Erythroblast (primary cell): ENCODE measurements around the gene RAB31.
A peak's percentile ranks its signal among the peaks of the same experiment; 100 is the strongest.

ENCODE experiments used
- DNase-seq, 2 experiments: peaks; one replicate each; lab custom pipeline; 2025; lab: John Stamatoyannopoulos, UW
- GATA1 ChIP-seq: IDR thresholded peaks from 2 replicates; pipeline ENCODE4 v1.6.1; 2011; ENCODE audit warnings: low read depth, mild to moderate bottlenecking, control low read depth, low read length, moderate library complexity
- POLR2A ChIP-seq: IDR thresholded peaks from 2 replicates; pipeline ENCODE4 v1.6.1; 2011; ENCODE audit warnings: mild to moderate bottlenecking, low read length

The RAB31 gene

GRCh38 chr18:9814431-9814830, 106.3 kb downstream of the RAB31 start:
- TF ChIP-seq GATA1, result no peak
- TF ChIP-seq POLR2A, result no peak
- DNase-seq, result no peak

GRCh38 chr18:9817286-9817685, 109.2 kb downstream of the RAB31 start:
- TF ChIP-seq GATA1 (no peak), POLR2A (no peak)
- DNase-seq, result no peak

- no peak for DNase-seq
- TF ChIP-seq POLR2A (no peak), GATA1 (no peak)
Measured at GRCh38 chr18:9817725-9818422, 109.8 kb downstream of the RAB31 start.

DNA sequence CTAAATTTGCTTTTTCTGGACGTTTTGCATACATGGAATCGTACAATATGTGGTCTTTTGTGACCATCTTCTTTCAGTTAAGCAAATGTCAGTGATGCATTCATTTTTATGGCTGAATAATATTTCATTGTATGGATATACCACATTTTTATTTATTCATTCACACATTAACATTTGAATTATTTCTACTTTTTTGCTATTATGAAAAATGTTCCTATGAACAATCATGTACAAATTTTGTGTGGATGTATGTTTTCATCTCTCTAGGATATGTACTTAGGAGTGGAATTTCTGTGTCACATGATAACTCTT, 110.3 kb downstream of the RAB31 start:
- no peak for TF ChIP-seq GATA1
- TF ChIP-seq POLR2A, result no peak
- no peak for DNase-seq

GRCh38 chr18:9820127-9820526, 112.0 kb downstream of the RAB31 start:
- no peak for DNase-seq
- TF ChIP-seq GATA1, result no peak

- no peak for TF ChIP-seq POLR2A
- no peak for TF ChIP-seq GATA1
- no peak for DNase-seq
Measured at GRCh38 chr18:9820719-9821118, 112.6 kb downstream of the RAB31 start.

GRCh38 chr18:9822587-9823185, 114.6 kb downstream of the RAB31 start:
- TF ChIP-seq GATA1 (no peak), POLR2A (no peak)
- DNase-seq, result no peak

GRCh38 chr18:9823805-9824473, 115.8 kb downstream of the RAB31 start:
- DNase-seq, result peak in 1 of 2 experiments; percentile 49
- TF ChIP-seq GATA1 (no peak), POLR2A (no peak)

GRCh38 chr18:9824474-9824832, 116.4 kb downstream of the RAB31 start:
- no peak for TF ChIP-seq GATA1
- no peak for TF ChIP-seq POLR2A
- DNase-seq, result peak in 1 of 2 experiments; percentile 43

DNA sequence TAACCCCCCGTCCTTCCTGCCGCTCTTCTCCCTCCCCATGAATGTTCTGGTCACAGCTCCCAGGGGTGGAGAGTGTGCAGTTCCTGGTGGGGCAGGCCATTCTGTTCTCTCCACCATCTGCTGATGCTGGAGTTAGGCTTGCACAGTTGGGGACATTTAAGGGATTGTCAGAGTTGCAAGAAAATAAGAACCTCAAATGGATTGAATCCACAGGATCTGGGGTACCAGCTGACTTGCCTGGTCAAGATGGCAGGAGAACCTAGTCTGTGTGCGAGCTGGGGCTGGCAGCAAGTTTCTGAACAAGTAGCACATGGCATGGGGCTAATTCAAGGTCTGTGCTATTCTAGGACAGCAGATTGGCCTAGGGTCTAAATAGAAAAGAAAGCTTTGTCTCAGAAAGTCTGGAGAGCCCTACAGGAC, 116.9 kb downstream of the RAB31 start:
- TF ChIP-seq GATA1 (no peak), POLR2A (no peak)
- no peak for DNase-seq

DNA sequence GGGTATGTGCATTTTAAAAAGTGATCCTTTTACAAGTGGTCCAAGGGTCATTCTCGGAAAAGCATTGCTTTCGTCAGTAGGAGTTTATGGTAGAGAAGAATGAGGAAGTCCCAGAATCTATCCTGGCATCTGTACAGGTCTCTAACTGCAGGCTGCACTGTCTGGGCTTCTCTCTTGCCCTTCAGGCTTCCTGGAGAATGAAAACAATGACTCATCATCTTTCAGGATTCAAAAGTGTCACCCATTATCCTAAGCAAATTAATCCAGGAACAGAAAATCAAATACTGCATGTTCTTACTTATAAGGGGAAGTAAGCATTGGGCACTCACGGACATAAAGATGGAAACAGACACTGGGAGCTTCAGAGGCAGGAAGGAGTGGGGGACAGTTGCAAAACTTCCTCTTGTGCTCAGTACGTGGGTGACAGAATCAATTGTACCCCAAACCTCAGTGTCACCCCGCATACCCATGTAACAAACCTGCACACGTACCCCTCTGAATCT, 117.5 kb downstream of the RAB31 start:
- peak; percentile 63 to 72 for DNase-seq
- TF ChIP-seq POLR2A (no peak), GATA1 (no peak)

DNA sequence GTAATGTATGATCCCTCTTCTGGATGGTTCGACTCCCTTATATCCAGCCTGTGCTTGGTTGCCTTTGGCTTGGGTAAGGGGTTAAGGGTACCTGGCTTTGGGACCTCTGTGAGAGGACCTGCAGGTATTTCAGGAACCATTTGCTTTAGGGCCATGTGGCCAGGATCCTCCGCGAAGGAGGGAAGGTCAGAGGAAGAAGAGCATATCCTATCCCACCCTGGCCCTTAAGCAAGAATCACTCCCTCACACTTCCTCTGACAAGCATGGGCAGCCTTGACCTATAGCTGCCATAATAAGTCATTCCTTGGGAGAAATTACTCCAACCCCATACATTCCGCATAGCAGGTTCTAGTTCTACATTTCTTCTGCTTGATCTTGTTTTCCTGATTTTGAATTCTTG, 118.6 kb downstream of the RAB31 start:
- no peak for TF ChIP-seq GATA1
- TF ChIP-seq POLR2A, result no peak
- DNase-seq, result no peak

GRCh38 chr18:9827211-9827792, 119.2 kb downstream of the RAB31 start:
- no peak for TF ChIP-seq GATA1
- no peak for TF ChIP-seq POLR2A
- no peak for DNase-seq
